Stomach smooth muscle (tissue), 2 donors: ENCODE measurements around the gene CDR2.

ENCODE experiments used
- H3K27ac ChIP-seq: one replicate; pipeline ENCODE4 v1.7.0; 2013; ENCODE audit warnings: mild to moderate bottlenecking, low read length, inconsistent platforms
- H3K27me3 ChIP-seq, 2 donors: one replicate each; pipeline ENCODE4 v1.7.0; 2013; ENCODE audit warnings: low read length in 2 of 2; ENCODE audit not compliant: insufficient read depth in 2 of 2, control insufficient read depth in 1 of 2
- H3K36me3 ChIP-seq, 2 donors: one replicate each; pipeline ENCODE4 v1.7.0; 2013; ENCODE audit warnings: low read length in 2 of 2; ENCODE audit not compliant: control insufficient read depth in 2 of 2, insufficient read depth in 2 of 2
- H3K4me1 ChIP-seq: one replicate; pipeline ENCODE4 v1.7.0; 2013; ENCODE audit warnings: low read length; ENCODE audit not compliant: control insufficient read depth, insufficient read depth
- H3K4me3 ChIP-seq, 2 donors: one replicate each; pipeline ENCODE4 v1.7.0; 2013; ENCODE audit warnings: low read length in 2 of 2
- H3K9ac ChIP-seq, 2 donors: one replicate each; pipeline ENCODE4 v1.7.0; 2013; ENCODE audit warnings: low read length in 2 of 2, mild to moderate bottlenecking in 1 of 2
- H3K9me3 ChIP-seq, 2 donors: one replicate each; pipeline ENCODE4 v1.7.0; 2013; ENCODE audit warnings: low read length in 2 of 2; ENCODE audit not compliant: control insufficient read depth in 2 of 2
- donor health status: healthy.
- donor health status: Pancreatic carcinoma.

The CDR2 gene

GRCh38 chr16:22335668-22336246, 38.7 kb downstream of the CDR2 start:
- Histone ChIP-seq H3K9me3 (no peaks in the 10 kb centered on the region), H3K4me3 (no peak overlapping the region), H3K36me3 (peaks cover 35 to 39% of the 10 kb centered on the region in 2 donors), H3K27me3 (no peaks in the 10 kb centered on the region), H3K4me1 (no peaks in the 10 kb centered on the region), H3K27ac (no peak overlapping the region), H3K9ac (no peak overlapping the region)

GRCh38 chr16:22333457-22333994, 40.9 kb downstream of the CDR2 start:
- H3K36me3 ChIP-seq, result peaks cover 38 to 40% of the 10 kb centered on the region in 2 donors
- no peak overlapping the region for H3K4me3 ChIP-seq
- no peak overlapping the region for H3K9ac ChIP-seq
- no peak overlapping the region for H3K27ac ChIP-seq
- peaks cover 3% of the 10 kb centered on the region for H3K4me1 ChIP-seq
- no peaks in the 10 kb centered on the region for H3K9me3 ChIP-seq
- no peaks in the 10 kb centered on the region for H3K27me3 ChIP-seq

GRCh38 chr16:22330326-22330725, 44.1 kb downstream of the CDR2 start:
- no peak overlapping the region for H3K27ac ChIP-seq
- no peaks in the 10 kb centered on the region for H3K27me3 ChIP-seq
- H3K4me1 ChIP-seq, result peaks cover 3% of the 10 kb centered on the region
- H3K9ac ChIP-seq, result no peak overlapping the region
- no peak overlapping the region for H3K4me3 ChIP-seq
- H3K9me3 ChIP-seq, result no peaks in the 10 kb centered on the region
- H3K36me3 ChIP-seq, result peaks cover 52 to 59% of the 10 kb centered on the region in 2 donors

- H3K27me3 ChIP-seq, result no peaks in the 10 kb centered on the region
- no peak overlapping the region for H3K27ac ChIP-seq
- H3K4me3 ChIP-seq, result no peak overlapping the region
- no peaks in the 10 kb centered on the region for H3K9me3 ChIP-seq
- peaks cover 3% of the 10 kb centered on the region for H3K4me1 ChIP-seq
- H3K36me3 ChIP-seq, result peaks cover 50 to 59% of the 10 kb centered on the region in 2 donors
- H3K9ac ChIP-seq, result no peak overlapping the region
Measured at GRCh38 chr16:22329199-22329695, 45.2 kb downstream of the CDR2 start.

- Histone ChIP-seq H3K36me3 (peaks cover 42 to 51% of the 10 kb centered on the region in 2 donors), H3K9ac (no peak overlapping the region), H3K27ac (no peak overlapping the region), H3K9me3 (no peaks in the 10 kb centered on the region), H3K4me1 (peaks cover 3% of the 10 kb centered on the region), H3K27me3 (no peaks in the 10 kb centered on the region), H3K4me3 (no peak overlapping the region)
Measured at GRCh38 chr16:22328081-22328725, 46.2 kb downstream of the CDR2 start.

GRCh38 chr16:22327446-22327775, 47.0 kb downstream of the CDR2 start:
- Histone ChIP-seq H3K27ac (no peak overlapping the region), H3K9me3 (no peaks in the 10 kb centered on the region), H3K4me3 (no peak overlapping the region), H3K9ac (no peak overlapping the region), H3K27me3 (no peaks in the 10 kb centered on the region), H3K36me3 (peaks cover 44 to 51% of the 10 kb centered on the region in 2 donors), H3K4me1 (peaks cover 3% of the 10 kb centered on the region)

- H3K4me3 ChIP-seq, result no peak overlapping the region
- H3K9ac ChIP-seq, result no peak overlapping the region
- no peaks in the 10 kb centered on the region for H3K27me3 ChIP-seq
- H3K36me3 ChIP-seq, result peaks cover 44 to 46% of the 10 kb centered on the region in 2 donors
- H3K9me3 ChIP-seq, result no peaks in the 10 kb centered on the region
- H3K4me1 ChIP-seq, result peaks cover 3% of the 10 kb centered on the region
- no peak overlapping the region for H3K27ac ChIP-seq
Measured at GRCh38 chr16:22326771-22327445, 47.5 kb downstream of the CDR2 start.

- Histone ChIP-seq H3K27me3 (no peaks in the 10 kb centered on the region), H3K4me3 (no peak overlapping the region), H3K36me3 (peaks cover 44 to 45% of the 10 kb centered on the region in 2 donors), H3K9me3 (no peaks in the 10 kb centered on the region), H3K9ac (no peak overlapping the region), H3K4me1 (peaks cover 9% of the 10 kb centered on the region), H3K27ac (no peak overlapping the region)
Measured at GRCh38 chr16:22326369-22326652, 48.1 kb downstream of the CDR2 start.

- H3K9me3 ChIP-seq, result no peaks in the 10 kb centered on the region
- no peaks in the 10 kb centered on the region for H3K27me3 ChIP-seq
- H3K4me3 ChIP-seq, result no peak overlapping the region
- no peak overlapping the region for H3K9ac ChIP-seq
- peaks cover 44 to 47% of the 10 kb centered on the region in 2 donors for H3K36me3 ChIP-seq
- peaks cover 10% of the 10 kb centered on the region for H3K4me1 ChIP-seq
- no peak overlapping the region for H3K27ac ChIP-seq
Measured at GRCh38 chr16:22325598-22326368, 48.6 kb downstream of the CDR2 start.

- Histone ChIP-seq H3K27ac (no peak overlapping the region), H3K4me1 (peaks cover 8% of the 10 kb centered on the region), H3K36me3 (peaks cover 47% of the 10 kb centered on the region in 2 donors), H3K9me3 (no peaks in the 10 kb centered on the region), H3K27me3 (no peaks in the 10 kb centered on the region), H3K9ac (no peak overlapping the region), H3K4me3 (no peak overlapping the region)
Measured at GRCh38 chr16:22324787-22325597, 49.4 kb downstream of the CDR2 start.
